HG03571 (cell line): ENCODE data around the gene QSOX2.
"Not testable (repeated sequence)": the region's sequence is repeated elsewhere in the genome, so short reads cannot be mapped to it uniquely, and the experiment has no call there.

Experiments used
- ATAC-seq: cut with Tn5 transposase; IDR thresholded peaks from one replicate; pipeline ENCODE4 v1.9.1; 2021; ENCODE audit not compliant: unreplicated experiment

QSOX2 gene

GRCh38 chr9:136282272-136282861, 36.8 kb upstream of the QSOX2 start:
- no peak for ATAC-seq

DNA sequence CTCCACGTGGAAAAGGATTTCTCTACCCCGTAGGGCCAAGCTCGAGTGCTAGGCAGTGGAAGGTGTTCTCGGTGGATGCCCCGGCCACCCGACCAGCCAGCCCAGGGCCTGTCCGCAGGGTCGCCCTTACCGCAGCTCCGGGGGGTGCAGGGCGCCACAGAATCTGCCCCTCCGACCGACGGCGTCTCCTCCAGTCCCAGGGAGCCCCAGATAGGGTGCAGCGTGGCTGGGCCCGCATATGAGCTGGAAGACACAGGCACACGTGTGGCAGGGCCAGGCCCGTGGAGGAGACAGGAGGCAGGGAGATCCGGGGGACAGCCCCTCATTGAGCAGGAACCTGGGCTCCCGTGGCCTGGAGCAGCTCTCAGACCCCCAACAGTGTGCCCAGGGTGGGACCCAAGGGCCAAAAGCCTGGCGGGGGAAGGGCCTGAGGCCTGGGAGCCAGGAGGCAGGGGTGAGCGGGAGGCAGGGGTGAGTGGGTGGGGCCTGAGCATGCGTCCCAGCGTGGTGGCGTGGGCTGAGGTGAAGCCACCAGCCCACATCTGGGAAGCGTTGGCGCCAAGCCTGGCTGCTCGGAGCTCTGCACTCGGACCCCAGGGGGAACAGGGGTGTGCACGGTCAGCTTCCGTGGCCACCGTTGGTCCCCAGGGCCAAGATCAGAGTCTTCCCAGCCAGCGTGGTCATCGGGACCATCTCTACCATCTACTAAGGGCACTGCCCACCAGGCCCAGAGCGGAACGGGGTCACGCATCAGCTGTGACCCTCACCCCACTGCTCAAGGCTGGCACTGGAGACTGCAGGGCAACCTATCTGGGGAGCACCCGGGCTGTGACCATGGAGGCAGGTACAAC, 36.0 kb upstream of the QSOX2 start:
- ATAC-seq: no peak

DNA sequence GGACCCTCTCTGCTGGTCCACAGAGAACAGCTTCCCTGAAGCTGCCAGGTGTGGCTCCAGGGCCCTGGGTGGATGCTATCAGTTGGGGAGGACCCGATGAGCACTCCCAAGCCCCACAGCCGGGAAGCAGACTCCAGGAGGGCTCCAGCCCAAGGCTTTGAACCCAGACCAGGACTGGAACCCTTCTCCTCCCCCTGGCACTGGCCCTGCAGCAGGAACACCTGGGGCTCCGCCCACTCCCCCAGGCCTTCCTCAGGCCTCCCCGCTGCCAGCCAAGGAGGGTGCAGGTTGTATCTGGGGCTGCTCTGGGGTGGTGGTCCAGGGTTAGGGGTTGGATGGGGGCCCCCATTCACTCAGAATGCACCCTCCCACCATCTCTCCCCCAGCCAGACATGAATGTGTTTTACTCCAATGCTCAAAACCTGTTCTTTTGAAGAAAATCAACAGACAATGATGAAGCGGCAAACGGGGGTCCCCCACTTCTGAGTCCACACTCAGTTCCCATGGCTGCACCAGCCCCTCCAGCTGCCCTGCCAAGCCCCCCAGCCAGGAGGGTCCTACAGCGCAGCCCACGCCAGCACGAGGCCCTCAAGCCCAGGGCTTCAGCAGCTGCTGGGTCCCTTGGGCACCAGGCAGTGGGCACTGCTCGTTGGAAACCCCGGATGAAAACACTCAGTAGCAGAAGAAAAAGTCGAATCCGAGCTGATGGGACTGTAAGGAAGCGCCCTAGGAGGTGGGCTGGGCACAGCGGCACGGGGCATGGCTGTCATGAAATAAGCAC, 35.1 kb upstream of the QSOX2 start:
- ATAC-seq: no peak

DNA sequence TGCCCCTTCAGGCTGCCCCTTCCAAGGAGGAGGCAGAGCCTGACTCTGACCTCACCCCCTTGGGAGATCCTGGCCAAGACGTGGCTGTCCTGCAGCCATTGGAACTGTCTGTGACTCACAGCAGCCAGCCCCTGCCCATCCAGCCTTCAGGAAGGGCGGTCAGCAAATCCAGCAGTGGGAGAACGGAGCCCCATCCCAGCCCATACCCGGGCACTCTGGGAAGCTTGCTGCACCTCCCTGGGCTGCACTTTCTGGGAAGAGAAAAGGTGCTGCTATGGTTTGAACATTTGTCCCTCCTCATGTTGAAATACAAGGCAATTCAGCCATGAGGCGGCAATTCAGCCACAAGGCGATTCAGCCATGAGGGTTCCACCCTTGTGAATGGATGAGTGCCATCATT, 33.9 kb upstream of the QSOX2 start:
- ATAC-seq: no peak

DNA sequence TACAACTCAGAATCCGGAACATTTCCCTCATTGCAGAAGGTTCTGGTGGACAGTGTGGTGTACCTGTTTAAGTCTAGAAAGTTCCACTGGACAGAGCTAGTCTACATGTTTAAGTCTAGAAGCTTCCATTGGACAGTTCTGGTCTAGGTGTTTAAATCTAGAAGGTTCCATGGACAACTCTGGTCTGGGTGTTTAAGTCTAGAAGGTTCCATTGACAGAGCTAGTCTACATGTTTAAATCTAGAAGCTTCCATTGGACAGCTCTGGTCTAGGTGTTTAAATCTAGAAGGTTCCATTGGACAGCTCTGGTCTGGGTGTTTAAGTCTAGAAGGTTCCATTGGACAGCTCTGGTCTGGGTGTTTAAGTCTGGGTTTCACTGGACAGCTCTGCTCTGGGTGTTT, 33.3 kb upstream of the QSOX2 start:
- no peak for ATAC-seq

- ATAC-seq: no peak
These were observed 32.6 kb upstream of the QSOX2 start for GRCh38 chr9:136278221-136278620.

DNA sequence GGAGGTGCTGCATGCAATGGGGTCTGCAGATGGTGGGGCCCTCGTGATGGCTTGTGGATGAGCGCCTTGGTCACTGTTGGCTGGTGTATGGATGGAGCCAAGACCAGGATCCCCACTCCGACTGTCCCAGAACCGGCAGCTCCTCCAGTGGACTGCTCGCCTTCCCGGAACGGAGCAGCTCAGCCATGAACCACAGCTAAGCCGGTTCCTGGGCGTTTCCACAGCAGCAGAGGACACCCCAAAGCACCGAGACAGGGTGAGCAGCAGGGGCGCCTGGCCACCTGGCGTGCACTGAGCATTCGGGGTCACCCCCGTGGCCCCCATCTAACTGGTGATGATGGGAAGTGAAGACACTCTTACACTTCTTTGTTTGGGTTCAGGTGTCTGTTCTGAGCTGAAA, 32.1 kb upstream of the QSOX2 start:
- ATAC-seq: no peak

DNA sequence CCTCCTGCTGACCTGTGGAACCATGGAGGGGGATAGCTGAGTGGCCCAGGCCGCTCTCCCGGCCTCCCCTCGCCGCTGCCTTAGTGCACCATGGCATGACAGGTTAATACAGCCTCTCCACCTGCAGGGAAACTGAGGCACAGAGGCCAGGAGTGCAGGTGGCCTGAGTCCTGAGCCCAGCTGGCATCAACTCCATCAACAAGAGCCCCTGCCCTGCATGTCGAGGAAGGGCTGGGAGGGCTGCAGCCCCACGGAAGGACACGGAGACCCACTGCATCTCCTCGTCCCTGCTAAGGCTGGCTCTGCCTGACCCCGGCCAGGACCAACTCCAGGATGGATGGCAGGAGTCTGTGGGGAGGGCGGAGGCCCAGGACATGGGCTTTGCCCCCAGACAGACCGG, 31.1 kb upstream of the QSOX2 start:
- no peak for ATAC-seq

GRCh38 chr9:136275655-136276429, 30.2 kb upstream of the QSOX2 start:
- no peak for ATAC-seq

- ATAC-seq: no peak
These were observed 29.4 kb upstream of the QSOX2 start for GRCh38 chr9:136274786-136275654.

DNA sequence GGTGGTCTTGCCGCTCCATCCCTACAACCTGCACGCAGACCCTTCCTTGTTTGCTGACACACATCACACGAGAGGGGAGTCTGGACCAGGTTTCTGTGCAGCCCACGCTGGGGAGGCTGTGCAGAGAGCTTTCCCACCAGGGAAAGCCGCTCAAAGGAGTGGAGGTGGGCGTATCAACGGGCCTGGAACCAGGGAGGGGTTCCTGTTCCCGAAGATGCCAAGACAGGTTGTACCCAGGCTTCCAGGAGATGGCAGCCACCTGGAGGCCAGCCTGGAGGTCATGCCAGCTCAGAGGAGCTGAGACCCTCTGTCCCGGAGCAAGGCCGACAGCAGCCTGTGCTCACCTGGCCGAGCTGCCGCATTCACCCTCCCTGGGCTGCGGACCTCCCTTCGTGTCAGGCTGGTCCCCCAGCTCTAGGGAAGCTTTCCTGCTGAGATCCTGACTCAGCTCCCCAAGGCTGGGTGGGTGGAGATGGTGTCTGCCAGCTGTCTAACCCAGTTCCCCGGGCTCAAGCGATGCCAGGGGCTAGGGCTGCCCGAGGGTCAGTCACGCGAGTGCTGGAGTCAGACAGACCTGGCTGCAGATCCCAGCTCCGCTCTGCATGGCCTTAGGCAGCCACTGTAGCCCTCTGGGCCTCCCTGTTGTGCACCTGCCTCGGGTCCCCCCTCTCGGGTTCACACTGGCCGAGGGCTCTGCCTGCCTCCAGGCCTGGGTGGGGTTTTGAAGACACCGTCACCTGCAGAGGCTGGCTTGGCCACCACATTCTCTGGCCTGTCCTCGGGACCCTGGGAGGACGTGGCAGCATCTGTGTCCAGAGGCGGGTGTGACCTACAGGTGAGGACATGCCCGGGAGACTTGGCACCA, 28.5 kb upstream of the QSOX2 start:
- no peak for ATAC-seq

DNA sequence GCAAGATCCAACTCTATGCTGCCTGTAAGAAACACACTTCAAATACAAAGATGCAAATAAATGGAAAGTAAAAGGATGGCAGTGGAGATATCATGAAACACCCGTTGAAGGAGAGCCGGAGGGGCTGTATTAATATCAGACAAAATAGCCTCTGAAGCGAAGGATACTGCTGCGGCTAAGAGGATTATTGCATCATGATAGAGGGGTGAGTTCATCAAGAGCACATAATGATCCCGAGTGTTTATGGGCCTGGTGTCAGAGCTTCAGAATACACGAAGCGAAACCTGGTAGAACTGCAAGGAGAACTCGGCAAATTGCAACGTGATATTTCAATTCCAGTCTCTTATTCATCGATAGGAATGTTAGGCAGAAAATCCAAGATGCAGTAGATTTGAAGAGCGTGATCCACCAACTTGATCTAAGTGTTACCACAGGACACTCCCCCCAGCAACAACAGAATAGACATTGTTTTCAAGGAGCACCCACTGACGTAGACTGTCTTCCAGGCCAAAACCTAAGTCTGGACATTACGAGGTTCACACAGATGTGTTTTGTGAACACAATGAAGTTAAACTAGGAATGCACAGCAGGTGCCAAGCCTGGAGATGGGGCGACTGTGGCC, 27.7 kb upstream of the QSOX2 start:
- ATAC-seq: no peak

GRCh38 chr9:136270173-136270705, 24.6 kb upstream of the QSOX2 start:
- no peak for ATAC-seq

- ATAC-seq: no peak
These were observed 23.1 kb upstream of the QSOX2 start for GRCh38 chr9:136268735-136269134.

GRCh38 chr9:136268318-136268717, 22.7 kb upstream of the QSOX2 start:
- ATAC-seq: no peak

DNA sequence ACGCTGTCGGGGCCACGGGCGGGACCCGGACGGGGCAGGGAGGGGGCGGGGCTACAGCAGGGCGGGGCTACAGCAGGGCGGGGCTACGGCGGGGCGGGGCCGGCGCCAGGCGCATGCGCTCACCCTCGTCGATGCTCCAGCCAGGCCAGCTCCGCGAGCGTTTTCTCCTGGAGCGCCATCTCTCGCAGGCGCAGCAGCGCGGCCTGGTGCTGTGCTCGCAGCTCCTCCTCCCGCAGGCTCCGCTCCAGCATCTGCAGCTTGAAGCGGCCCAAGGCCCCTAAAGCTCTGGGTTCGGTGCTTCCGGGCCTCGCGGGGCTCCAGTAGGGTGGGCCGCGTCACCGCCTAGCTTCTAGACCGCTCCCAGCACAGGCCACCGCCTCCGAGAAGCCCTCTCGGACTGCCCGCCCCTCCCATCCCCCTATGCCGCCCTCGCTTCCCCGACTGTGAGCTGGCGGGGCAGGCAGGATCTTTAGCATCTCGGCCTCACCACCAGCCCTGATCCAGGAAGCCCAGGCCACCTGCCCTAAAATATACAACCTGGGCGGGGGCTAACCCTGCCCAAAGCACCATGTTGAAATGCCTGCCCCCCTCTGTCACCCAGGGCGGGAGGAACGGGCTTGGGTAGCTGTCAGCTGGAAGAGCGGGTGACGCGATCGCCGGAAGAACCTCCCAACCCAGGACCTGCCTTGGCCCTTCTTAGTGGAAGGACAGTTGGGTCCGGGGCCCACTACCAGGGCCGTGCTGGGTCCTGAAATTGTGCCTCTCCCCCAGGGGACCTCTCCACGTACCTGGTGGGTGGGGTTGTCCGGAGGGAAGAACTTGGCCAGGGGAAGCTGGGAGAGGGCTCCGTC, 21.9 kb upstream of the QSOX2 start:
- peak; percentile 73 for ATAC-seq

DNA sequence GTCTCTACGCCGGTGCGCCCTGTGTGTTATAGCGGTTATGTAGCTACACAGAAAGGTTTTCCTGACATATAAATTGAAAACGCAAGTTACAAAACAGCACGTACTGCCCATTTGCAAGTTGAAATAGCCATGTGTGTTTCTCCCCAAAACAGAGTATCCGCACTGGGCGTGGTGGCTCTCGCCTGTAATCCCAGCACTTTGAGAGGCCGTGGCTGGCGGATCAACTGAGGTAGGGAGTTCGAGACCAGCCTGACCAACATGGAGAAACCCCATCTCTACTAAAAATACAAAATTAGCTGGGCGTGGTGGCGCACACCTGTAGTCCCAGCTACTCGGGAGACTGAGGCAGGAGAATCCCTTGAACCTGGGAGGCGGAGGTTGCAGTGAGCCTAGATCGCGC, 21.0 kb upstream of the QSOX2 start:
- ATAC-seq: not testable (repeated sequence)
